Glomerular visceral epithelial cell (primary cell): ENCODE results near the gene OVOL3.
"Not testable (repeated sequence)": the region's sequence is repeated elsewhere in the genome, so short reads cannot be mapped to it uniquely, and the experiment has no call there.

Source experiments
- DNase-seq: peaks from one replicate; pipeline ENCODE4 v3.0.0-alpha.2; 2016; ENCODE audit errors: extremely low spot score

The OVOL3 gene

GRCh38 chr19:36131221-36131620, 20.3 kb downstream of the OVOL3 start:
- not testable (repeated sequence) for DNase-seq

GRCh38 chr19:36134867-36135266, 23.9 kb downstream of the OVOL3 start:
- not testable (repeated sequence) for DNase-seq

- peak; percentile 79 for DNase-seq
Measured at GRCh38 chr19:36136964-36137686, 26.2 kb downstream of the OVOL3 start.

GRCh38 chr19:36139120-36139472, 28.2 kb downstream of the OVOL3 start:
- no peak for DNase-seq

- DNase-seq, result peak; percentile 98
Measured at GRCh38 chr19:36139473-36140303, 28.7 kb downstream of the OVOL3 start, which contains the start of gene CAPNS1. CAPNS1 (plus strand) TSS chr19:36140066; CDS start chr19:36141012, 946 bp downstream.

- peak; percentile 69 for DNase-seq
Measured at GRCh38 chr19:36140304-36141038, 29.5 kb downstream of the OVOL3 start.

- DNase-seq, result peak; percentile 89
Measured at GRCh38 chr19:36141039-36141927, 30.3 kb downstream of the OVOL3 start.

GRCh38 chr19:36142046-36142445, 31.1 kb downstream of the OVOL3 start:
- DNase-seq, result no peak

GRCh38 chr19:36142496-36142895, 31.6 kb downstream of the OVOL3 start:
- DNase-seq, result no peak

GRCh38 chr19:36144624-36145023, 33.7 kb downstream of the OVOL3 start:
- no peak for DNase-seq

GRCh38 chr19:36149673-36150406, 38.9 kb downstream of the OVOL3 start:
- DNase-seq, result no peak

- no peak for DNase-seq
Measured at GRCh38 chr19:36150586-36150985, 39.6 kb downstream of the OVOL3 start.

GRCh38 chr19:36151144-36152018, 40.4 kb downstream of the OVOL3 start:
- DNase-seq, result no peak

GRCh38 chr19:36152019-36152351, 41.0 kb downstream of the OVOL3 start:
- no peak for DNase-seq

- no peak for DNase-seq
Measured at GRCh38 chr19:36152352-36153091, 41.6 kb downstream of the OVOL3 start, which contains the start of gene COX7A1. COX7A1 (minus strand) TSS chr19:36152447; CDS start chr19:36152407, 40 bp downstream.

GRCh38 chr19:36153126-36153525, 42.2 kb downstream of the OVOL3 start:
- no peak for DNase-seq

GRCh38 chr19:36160821-36161596, 50.1 kb downstream of the OVOL3 start:
- no peak for DNase-seq
